Osteoblast (primary cell): ENCODE results near the gene GHITM. TPM values are rescaled to one million over a fixed set of nuclear protein-coding genes. Genes with fewer than 3 reads are reported as not detected.
"Not testable (repeated sequence)": the region's sequence is repeated elsewhere in the genome, so short reads cannot be mapped to it uniquely, and the experiment has no call there.

Experiments
- DNase-seq: peaks from one replicate; pipeline ENCODE4 v3.0.0; 2011; ENCODE audit warnings: low spot score, mixed read lengths; ENCODE audit not compliant: insufficient read length; ENCODE audit errors: missing footprints
- H2AFZ ChIP-seq: 2 replicates; pipeline ENCODE4 v1.6.0; 2011; ENCODE audit warnings: mild to moderate bottlenecking, low read length
- H3K27ac ChIP-seq: 2 replicates; pipeline ENCODE4 v1.5.1; 2011; ENCODE audit warnings: mild to moderate bottlenecking, low read depth, low read length, moderate library complexity
- H3K27me3 ChIP-seq: 2 replicates; pipeline ENCODE4 v1.6.0; 2012; ENCODE audit warnings: mild to moderate bottlenecking, control low read depth, inconsistent platforms, low read length, moderate library complexity; ENCODE audit not compliant: insufficient read depth
- H3K36me3 ChIP-seq: 2 replicates; pipeline ENCODE4 v1.5.1; 2011; ENCODE audit warnings: mild to moderate bottlenecking, low read length, control low read depth, moderate library complexity; ENCODE audit not compliant: insufficient read depth
- H3K4me1 ChIP-seq: 2 replicates; pipeline ENCODE4 v1.5.1; 2011; ENCODE audit warnings: mild to moderate bottlenecking, low read length, control low read depth, moderate library complexity; ENCODE audit not compliant: insufficient read depth
- H3K4me2 ChIP-seq: 2 replicates; pipeline ENCODE4 v1.6.0; 2011; ENCODE audit warnings: mild to moderate bottlenecking, low read length; ENCODE audit not compliant: insufficient read depth
- H3K4me3 ChIP-seq: fragments of 200-600 bp; sonication (generic); 3 replicates; pipeline ENCODE4 v1.5.1; 2012; ENCODE audit warnings: mild to moderate bottlenecking, low read length, inconsistent platforms; ENCODE audit not compliant: insufficient read depth
- H3K79me2 ChIP-seq: 2 replicates; pipeline ENCODE4 v1.6.0; 2012; ENCODE audit warnings: mild to moderate bottlenecking, low read length, control low read depth, inconsistent platforms; ENCODE audit not compliant: insufficient read depth
- H3K9me3 ChIP-seq: 2 replicates; pipeline ENCODE4 v1.5.1; 2011; ENCODE audit warnings: low read depth, low read length, control low read depth
- H4K20me1 ChIP-seq: 2 replicates; pipeline ENCODE4 v1.6.0; 2012; ENCODE audit warnings: mild to moderate bottlenecking, low read length, control low read depth; ENCODE audit not compliant: insufficient read depth
- total RNA-seq: library from RNA; depleted of rRNA; stranded (reverse); fragments of >200 nt; gene quantifications from 2 replicates; pipeline ENCODE4 v1.2.3, GENCODE V29; 2012
- TF ChIP-seq, protein P1 (sequence below): IDR thresholded peaks from 2 replicates; pipeline ENCODE4 v1.5.1; 2011; ENCODE audit warnings: mild to moderate bottlenecking, low read depth, low read length, moderate library complexity; ENCODE audit errors: extremely low read depth

Gene GHITM
- total RNA-seq, 1 donor: 189 TPM

DNA sequence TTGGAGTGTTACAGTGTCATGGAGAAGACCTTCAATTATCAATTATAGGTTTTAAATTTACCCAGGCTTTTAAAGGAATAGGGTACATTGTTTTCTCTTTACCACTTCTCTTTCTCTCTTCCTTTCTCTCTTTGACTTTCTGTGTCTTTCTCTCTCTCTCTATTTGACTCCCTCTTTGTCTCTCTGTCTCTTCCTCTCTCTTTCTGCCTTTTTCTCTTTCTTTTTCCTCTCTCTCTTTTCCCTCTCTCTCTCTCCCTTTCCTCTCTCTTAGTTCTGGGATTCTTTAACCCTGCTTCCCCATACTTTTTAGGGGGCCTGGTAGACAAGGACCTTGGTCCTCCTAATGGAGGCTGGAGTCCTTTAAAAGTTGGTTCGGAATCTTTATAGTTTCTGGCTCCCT, 15.9 kb upstream of the GHITM start:
- Histone ChIP-seq H3K9me3 (no peaks in the 10 kb centered on the region), H3K27ac (no peak overlapping the region), H3K27me3 (no peaks in the 10 kb centered on the region), H3K4me1 (no peaks in the 10 kb centered on the region), H3K4me2 (no peak overlapping the region), H3K36me3 (no peaks in the 10 kb centered on the region), H2AFZ (no peak overlapping the region), H3K4me3 (no peak overlapping the region), H3K79me2 (no peaks in the 10 kb centered on the region), H4K20me1 (no peaks in the 10 kb centered on the region)
- no peak for DNase-seq
- TF ChIP-seq, protein P1, sequence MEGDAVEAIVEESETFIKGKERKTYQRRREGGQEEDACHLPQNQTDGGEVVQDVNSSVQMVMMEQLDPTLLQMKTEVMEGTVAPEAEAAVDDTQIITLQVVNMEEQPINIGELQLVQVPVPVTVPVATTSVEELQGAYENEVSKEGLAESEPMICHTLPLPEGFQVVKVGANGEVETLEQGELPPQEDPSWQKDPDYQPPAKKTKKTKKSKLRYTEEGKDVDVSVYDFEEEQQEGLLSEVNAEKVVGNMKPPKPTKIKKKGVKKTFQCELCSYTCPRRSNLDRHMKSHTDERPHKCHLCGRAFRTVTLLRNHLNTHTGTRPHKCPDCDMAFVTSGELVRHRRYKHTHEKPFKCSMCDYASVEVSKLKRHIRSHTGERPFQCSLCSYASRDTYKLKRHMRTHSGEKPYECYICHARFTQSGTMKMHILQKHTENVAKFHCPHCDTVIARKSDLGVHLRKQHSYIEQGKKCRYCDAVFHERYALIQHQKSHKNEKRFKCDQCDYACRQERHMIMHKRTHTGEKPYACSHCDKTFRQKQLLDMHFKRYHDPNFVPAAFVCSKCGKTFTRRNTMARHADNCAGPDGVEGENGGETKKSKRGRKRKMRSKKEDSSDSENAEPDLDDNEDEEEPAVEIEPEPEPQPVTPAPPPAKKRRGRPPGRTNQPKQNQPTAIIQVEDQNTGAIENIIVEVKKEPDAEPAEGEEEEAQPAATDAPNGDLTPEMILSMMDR: no peak

DNA sequence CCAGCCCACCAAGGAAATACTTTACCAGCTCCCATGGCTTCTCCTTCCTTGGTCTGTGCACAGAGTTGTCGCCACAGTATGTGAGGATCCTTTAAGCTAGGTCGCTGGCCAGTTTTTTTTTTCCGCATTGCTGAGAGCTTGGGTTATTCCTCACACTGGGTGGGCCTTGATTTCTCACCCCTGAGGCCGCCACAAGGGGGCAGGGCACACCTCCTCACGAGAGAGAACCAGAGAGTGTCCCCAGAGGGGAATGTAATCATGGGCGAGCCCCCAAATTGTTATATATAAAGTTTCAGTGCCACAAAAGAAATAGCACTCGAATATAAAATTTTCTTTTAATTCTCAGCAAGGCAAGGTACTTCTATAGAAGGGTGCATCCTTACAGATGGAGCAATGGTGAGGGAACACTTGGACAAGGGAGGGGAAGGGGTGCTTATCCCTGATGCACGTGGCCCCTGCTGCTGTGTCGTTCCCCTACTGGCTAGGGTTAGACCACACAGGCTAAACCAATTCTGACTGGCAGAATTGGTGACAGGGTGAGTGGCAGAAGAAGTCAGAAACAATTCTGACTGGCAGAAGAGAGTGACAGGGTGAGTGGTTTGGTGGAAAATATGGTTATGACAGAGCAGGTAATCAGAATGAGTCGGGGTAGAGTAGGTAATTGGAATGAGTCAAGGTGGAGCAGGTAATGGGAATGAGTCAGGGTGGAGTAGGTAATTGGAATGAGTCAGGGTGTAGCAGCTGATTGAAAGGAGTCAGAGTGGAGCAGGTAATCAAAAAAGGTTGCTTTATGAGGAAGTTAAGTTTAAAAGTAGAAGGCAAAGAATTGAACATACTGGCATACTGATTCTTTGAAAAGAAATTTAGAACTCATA, 13.2 kb upstream of the GHITM start:
- not testable (repeated sequence) for H3K36me3 ChIP-seq, DNase-seq, H3K27ac ChIP-seq, H4K20me1 ChIP-seq, H3K27me3 ChIP-seq, H3K4me1 ChIP-seq, H2AFZ ChIP-seq, H3K79me2 ChIP-seq, H3K4me2 ChIP-seq, H3K4me3 ChIP-seq, H3K9me3 ChIP-seq

DNA sequence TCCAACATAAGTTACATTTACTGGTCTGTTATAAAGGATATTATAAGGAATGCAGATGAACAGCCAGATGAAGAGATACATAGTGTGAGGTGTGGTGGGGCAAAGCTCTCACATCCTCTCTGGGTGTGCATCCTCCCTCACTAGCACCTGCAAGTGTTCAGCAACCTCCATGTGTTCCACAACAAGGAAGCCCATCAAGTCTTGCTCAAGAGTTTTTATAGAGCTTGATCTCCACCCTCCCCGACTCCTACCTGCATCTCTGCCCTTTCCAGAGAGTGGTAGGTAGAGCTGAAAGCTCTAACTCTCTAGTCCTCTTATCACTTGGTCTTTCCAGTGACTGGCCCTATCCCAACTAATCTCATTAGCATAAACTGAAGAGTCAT, 12.5 kb upstream of the GHITM start:
- Histone ChIP-seq H3K9me3 (no peaks in the 10 kb centered on the region), H3K27me3 (no peaks in the 10 kb centered on the region), H2AFZ (no peak overlapping the region), H3K4me1 (no peaks in the 10 kb centered on the region), H3K4me3 (no peak overlapping the region), H3K4me2 (no peak overlapping the region), H4K20me1 (no peaks in the 10 kb centered on the region), H3K79me2 (no peaks in the 10 kb centered on the region), H3K36me3 (no peaks in the 10 kb centered on the region), H3K27ac (no peak overlapping the region)
- TF ChIP-seq, protein P1: no peak
- DNase-seq: no peak

GRCh38 chr10:84135836-84136235, 3.5 kb upstream of the GHITM start:
- Histone ChIP-seq H3K4me1 (peaks cover 9% of the 10 kb centered on the region), H3K27ac (no peak overlapping the region), H3K4me3 (no peak overlapping the region), H3K79me2 (peaks cover 15% of the 10 kb centered on the region), H3K9me3 (no peaks in the 10 kb centered on the region), H3K27me3 (no peaks in the 10 kb centered on the region), H2AFZ (no peak overlapping the region), H3K4me2 (no peak overlapping the region), H4K20me1 (no peaks in the 10 kb centered on the region), H3K36me3 (no peaks in the 10 kb centered on the region)
- no peak for DNase-seq
- TF ChIP-seq, protein P1: no peak
